NCI-H774 (cell line): ENCODE results near the gene BNC2.

Experiments
- DNase-seq: peaks from one replicate; lab custom pipeline; 2025; lab: John Stamatoyannopoulos, UW

Gene BNC2

DNA sequence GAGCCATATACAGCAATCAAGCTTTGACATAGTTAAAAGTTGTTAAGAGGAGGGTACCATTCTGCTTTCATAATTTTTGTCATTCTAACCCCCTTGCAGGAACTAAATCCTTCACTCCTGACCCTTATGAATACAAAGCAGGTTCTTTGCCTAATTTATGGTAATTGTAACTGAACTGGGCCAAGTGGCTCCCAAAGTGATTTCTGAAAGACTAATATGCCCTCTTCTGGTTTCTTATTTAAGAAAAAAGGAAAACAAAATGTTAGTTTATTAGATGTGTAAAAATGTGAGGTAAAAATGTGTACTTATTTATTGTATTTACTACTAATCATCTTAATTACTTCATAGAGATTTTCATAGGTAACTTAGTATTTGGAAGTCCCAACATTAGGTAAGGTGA, 268.5 kb downstream of the BNC2 start:
- no peak for DNase-seq

DNA sequence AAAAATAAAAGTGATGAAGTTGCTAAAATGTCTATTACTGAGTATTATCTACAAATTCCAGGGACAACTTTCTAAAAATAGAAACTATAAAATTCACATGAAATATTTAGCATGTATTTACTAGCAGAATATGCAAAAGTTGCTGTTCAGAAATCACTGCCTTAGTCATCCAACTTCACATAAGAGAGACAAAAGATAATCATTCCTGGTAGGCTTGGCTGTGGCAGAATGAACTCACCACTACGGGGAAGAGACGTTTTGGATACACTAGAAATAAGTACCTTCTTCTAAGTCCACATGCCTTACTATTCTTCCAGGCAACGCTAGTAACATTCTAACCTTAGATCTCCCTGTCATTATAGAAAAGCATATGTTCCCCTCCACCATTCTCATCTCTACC, 272.2 kb downstream of the BNC2 start:
- DNase-seq = no peak

DNA sequence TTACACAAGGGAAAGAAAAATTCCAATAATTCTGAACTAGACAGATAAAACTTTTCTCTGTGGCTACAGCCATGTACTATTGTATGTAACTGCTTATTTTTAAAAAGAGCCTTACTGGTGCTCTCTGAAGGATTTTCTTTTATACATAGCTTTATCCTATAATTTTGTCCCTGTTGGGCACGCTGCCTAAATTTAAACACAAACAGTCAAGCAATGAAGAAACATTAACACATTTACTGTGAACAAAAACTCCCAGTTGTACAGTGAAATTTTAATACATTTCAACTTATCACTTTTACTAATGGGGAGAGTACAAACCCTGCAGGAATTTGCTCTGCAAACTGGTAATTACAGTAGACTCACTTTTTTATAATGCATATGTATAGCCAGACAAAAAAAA, 273.3 kb downstream of the BNC2 start:
- no peak for DNase-seq

DNA sequence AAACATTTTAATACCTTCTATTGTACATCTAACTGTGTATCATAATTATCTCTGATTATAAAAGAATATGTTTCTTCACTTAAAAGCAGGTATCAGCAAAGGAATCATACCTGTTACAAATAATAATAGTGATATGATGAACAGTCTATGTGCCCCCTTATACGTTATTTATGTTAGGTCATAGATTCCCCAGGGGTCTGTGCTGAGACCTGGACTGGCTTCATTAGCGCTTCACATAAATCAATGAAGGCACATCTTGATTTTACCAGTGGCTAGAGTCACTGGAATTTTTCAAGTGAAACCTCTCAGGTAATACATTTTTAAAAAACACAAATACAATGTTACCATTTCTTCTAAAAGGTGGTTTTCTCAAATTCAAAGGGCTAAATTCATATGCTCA, 275.2 kb downstream of the BNC2 start:
- no peak for DNase-seq

DNA sequence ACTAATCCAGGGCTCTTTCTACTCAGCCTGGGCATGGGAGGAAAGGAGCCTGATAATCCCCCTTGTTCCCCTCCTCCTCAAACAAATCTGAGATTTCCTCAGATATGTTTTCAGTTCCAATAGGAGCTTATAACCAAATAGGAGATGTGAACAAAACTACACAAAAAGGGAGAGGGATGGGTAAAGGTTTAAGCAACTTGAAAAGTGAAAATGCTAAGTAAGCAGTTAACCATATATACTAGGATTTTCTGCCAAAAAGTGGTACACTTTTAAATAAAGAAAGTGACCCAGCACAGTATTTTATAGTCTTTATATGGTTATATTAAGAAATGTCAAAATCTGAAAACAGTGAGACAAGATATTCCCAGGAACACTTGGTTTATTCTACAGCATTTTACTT, 275.7 kb downstream of the BNC2 start:
- DNase-seq = no peak

DNA sequence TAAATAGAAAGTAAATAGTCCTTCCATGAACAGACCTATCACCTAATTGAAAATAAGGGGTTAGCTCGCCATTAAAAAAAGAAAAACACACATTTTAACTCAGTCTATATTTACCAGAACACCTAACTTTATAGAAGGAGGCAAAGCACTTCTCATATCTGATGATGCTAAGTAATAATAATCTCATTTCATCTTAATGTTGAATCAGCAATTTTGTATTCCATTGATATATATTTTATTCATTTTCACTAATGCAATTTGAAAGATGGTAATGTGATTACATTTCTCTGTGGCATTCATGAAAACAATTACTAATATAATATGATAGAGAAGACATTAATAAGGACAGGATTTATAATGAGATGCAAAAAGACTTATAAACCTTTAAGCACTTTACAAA, 276.7 kb downstream of the BNC2 start:
- DNase-seq = no peak

DNA sequence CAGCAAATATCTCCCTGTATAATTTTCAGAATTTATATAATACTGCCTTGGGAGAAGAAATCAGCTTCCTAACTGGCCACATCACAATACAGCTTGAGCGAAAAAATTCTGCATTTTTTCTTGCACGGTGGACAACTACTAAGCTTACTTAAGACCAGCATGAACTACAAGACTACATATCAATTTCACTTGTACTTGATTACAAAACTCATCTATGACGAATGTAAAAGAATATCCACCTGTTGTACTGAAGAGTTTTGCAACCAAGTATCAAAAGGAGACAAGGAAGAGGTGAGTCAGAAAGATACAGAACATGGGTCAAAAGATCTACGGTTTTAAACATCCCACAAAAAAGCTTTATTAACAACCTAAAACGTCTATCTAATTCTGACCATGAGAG, 279.4 kb downstream of the BNC2 start:
- DNase-seq = no peak

DNA sequence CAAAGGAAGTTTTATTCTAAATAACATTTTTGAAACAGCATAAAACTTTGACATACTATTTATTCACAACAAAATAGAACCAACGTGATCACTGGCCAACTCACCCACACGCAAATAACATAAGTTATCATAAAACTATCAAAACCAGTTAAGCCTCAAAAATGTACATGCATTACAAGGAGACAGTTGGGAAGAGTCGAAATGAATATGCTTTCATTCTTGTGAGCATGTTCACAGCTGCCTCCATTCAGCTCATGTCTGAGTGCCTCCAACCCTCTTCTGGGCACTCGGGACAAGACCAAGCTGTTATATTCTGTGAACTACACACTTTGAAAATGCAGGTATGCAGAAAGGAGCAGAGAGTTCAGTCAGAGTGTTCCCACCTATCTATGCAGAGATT, 284.9 kb downstream of the BNC2 start:
- no peak for DNase-seq

DNA sequence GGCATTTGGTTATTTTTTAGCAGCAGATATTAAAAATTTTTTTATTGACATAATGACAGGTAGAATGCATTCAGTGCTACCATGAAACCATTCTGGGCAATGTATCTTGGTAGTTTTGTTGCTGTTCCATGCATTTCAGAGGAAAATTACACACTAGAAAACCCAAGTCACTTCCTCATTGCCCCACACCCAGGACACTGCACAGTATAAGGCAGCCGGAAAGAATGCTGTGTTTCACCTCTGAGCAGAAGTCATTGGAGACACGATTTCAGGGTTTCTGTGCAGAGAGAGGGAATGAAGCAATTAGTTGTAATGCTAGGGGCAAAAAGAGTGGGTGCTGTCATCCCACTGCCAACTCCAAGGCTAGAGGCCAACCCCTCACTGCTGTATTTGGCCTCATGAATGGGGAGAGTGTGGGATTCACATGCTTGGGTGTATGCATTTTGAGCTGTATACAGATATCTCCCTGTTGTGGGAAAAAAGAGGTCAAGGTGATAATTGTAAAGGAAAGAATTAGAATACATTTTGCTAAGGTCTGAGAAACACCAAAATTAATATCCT, 290.5 kb downstream of the BNC2 start:
- DNase-seq = no peak

DNA sequence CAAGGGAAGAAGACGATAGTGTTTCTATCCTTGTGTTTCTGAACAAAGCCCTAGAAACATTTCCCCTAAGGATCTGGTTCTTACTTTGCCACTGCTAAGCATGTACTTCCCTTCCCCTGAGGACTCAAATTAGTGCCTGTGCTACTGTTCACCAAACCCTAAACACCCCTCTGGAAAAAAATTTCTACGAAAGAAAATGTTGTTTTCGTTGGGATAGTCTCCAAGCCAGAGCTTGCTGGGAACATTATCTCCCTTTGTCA, 294.6 kb downstream of the BNC2 start:
- DNase-seq = no peak

DNA sequence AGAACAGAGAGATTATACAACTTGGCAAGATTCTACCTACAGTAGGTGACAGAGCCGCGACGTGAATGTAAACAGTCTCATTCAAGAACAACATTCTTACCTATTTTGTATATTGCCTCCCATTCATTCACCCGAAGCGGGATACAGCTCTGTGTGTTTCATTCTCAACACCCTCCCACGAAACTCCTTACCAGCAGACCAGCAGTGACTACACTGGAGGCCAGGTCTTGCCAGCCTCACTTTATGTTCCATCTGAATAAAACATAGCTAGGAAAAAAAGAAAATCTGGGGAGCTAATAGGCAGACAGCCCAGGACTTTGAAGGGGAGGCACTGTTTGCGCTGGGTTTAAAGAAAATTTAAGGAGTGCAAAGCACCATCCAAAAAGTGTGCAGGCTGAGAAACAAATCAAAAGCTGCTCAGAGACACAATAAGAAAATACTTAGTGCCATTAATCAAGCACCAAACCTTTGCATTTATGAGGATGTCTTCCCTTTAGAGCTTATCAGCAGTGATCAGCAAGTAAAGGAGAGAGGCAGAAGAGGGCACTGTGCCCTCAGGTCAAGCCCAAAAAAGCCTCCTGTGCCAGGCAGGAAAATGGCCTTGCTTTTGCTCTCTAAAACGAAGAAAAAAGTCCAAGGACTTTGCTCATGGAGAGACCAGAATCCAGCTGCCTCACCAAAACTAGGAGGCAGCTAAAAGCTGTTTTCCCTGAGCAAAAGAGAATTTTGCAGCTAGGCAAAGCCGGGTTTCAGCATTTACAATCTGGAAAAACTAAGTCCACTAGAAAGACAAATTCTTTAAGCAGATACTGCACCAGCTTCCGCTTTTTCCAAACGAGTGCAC, 295.1 kb downstream of the BNC2 start:
- no peak for DNase-seq

DNA sequence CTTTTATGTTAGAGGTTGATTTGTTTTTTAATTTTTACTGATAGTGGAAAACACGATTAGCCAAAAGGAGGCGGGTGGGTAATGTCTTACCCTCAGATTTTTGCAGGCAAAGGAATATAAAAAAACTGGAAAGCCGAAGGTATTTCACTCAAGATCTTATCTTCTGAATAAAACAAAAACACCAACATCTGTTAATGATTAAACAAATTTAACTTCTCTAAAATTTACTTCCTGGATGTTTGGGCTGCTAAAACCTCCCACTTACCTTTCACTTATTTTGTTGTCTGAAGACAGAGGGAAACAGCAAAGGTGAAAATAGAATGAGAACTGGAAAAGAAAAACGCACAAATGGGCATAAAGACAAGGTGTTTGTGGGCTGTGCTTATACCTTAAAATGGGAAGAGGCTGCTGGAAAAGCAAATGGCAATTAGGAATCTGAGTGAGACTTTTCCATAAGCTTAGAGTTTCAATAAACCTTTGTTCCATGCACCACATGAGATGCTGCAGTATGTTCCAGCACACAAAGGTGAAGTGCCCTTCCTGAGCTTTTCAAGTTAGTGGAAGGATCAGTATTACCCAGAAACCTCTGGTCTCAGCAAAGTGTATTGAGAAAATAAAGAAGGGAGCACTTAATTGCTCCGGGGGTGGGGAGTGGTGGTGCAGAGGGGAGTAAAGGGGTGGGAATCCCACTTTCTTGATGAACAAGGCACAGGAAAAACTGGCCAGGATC, 298.3 kb downstream of the BNC2 start:
- DNase-seq = no peak

DNA sequence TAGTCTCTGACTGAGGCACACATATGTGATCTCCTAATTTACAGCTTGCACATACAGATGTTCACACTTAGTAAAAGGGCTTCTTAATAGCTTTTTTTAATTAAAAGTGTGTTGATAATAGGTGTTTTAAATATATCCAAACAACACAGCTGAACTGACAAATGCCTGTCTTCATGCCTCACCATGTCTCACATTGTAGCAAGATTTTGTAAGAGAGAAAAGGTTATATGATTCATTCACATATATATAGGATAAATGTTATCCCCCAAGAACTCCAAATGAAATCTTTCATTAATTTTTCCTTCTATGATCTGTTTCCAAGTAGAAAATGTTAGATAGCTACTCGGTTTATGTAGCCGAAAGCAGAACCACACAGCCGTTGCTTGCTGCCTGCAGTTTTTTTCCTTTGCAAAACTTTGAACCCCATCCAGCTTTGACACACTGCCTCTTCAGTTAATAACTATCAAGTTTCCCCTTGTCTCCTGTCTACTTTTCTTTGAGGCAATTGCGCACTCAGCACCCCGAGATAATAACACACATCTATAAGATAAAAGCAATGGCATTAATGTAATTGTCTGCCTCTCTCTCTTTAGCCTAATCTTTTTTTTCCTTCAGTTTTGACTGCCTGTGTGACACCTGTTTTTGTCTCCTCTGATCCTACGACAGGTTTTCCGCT, 299.2 kb downstream of the BNC2 start:
- no peak for DNase-seq

DNA sequence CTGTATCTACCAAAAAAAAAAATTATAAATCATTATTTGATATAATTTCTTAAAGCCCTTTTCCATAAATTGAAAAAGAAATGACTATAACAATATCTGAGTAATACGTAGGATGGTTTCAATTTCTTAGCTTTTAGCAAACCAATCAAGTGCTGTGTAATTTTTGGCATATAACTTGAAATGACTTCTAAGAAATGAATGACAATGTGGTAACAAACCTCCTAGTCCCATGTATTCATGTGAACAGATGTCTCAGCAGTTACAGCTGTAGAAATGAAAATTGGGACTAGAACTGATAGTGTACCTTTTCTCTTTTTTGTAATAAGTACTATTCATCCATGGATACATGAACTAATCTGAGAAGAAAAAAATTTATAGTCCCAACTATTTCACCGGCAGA, 307.0 kb downstream of the BNC2 start:
- no peak for DNase-seq

DNA sequence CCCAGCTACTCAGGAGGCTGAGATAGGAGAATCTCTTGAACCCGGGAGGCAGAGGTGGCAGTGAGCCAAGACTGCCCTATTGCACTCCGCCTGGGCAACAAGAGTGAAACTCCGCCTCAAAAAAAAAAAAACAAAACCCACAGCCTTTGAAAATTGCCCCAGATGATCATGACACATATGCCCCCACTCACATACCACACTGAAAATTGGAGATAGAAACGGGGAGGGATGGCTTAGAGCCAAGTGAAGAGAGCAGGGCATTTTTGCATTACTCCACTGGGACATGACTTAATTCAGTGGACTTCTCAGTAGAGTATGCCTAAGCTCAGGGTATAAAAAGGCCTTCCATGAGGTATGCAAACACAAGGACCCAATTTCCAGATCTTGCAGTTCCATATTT, 309.3 kb downstream of the BNC2 start:
- DNase-seq = no peak

DNA sequence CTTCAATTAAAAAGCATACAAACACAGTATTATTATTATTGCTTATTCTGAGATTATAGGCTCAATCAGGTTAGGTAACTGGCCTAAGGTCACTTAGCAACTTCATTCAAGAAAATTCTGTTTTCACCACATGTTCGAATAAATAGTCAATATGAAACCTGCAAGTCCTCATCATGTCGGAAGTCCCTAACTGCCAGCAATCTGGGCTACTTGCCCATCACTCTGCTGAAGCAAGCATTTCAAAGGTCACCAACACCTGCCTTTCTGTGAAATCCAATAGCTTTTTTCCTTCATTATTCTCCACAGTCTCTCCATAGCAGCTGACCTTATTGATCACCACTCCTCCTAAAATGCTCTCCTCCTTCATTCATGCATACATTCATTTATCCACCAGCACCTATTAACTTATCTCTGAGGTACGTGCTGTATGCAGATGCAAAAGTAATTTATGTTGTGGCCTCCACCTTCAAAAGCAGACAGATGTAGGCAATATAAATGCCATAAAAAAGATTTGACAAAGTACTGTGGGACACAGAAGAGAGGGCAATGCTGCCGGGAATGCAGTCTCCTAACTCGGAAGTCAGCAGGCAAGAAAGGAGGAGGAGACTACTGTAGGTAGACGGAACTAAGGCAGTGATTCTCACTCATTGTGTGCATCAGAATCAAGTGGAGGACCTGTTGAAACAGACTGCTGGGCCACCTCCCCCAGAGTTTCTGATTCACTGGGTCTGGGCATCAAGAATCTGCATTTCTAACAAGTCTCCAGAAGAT, 310.9 kb downstream of the BNC2 start:
- DNase-seq = no peak

DNA sequence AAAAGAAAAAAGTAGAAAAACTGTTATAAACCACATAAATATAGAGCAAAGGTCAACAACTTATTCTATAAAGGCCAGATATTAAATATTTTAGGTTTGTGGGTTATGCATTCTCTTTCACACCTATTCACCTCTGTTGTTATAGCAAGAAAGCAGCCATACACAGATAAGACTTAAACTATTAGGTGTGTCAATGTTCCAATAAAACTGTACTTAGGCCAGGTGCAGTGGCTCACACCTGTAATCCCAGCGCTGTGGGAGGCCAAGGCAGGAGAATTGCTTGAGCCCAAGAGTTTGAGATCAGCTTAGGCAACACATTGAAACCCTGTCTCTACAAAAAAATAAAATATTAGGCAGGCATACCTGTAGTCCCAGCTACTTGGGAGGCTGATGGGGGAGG, 314.7 kb downstream of the BNC2 start:
- DNase-seq = no peak

DNA sequence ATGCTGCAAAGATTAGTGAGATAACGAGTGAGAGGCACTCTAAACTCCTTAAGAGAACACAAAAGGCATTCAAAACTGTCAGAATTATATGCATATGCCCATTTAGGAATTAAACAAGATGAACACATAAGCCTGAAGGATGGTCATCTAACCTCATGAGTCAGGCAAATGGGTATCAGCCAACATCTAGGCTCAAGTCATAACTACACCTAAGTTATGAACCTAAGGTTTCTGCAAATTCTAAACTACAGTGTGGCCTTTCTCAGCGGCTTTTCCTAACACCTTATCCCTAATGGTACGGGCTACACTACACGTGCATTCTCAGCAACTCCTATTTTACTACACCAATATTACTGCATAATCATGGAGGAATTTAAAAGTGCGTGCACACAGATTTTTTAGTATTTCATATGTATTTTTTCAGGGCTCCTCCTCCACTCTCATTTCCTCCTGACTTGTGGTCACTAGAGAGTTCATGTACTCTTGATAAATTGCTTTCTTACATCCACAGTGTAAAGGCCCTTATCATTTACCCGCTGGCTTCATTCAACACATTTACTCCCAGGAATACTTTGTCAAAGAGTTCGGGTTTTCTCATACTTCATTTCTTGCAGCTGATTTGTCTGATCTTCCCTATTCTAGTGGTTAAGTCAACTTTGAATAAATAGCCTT, 316.5 kb downstream of the BNC2 start:
- DNase-seq = no peak

DNA sequence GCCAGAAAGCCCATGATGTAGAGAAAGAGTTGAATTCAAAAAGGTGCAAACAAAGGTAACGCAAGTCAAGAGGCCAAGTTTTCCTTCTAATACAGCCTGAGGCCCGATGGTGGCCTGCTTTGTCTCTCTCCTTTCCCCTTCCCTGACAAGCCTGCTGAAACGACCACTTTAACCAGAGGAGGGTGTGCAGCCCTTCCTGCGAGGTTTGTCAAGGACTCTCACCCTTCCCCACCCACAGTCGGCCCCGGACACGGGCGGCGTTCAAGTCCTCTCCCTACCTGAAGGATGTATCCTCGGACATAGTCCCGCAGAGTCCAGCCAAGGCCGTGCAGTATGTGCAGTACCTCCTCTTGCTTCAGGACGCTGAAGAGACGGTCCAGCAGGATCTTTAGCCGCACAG, 318.2 kb downstream of the BNC2 start:
- no peak for DNase-seq

DNA sequence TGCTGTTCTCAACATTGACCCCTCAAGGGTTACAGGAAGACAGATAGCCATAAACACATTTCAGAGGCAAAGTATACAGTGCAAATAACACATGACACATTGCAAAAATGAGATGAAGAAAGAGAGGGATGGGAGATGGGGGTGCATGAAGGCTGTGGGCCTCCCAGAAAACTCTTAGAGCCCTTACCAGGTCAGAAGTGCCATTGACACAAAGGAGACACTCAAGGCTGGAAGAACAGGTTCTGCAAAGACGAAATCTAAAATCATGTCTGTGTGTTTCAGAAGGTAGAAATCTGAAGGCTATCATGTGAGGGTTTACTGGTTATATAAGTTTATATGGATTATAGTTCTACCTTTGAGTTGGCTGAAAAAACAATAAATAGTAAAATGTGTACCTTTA, 318.8 kb downstream of the BNC2 start:
- DNase-seq = no peak

DNA sequence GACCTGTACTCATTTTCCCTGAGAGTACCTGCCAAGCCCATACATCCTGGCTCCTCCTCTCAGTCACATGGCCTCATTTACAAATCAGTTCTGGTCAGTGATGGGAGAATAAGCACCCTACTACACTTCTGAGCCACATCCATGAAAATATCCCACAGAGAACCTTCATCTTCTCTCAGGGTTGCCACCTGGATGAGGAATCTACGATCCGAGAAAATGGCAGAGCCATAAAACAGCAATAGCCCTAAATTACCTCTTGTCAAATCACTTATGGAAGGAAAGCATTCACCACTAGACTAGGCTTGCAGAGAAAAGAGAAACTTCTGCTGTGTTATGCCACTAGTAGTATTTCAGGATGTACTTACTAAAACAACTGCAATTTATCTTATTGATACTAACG, 324.8 kb downstream of the BNC2 start:
- DNase-seq = no peak

DNA sequence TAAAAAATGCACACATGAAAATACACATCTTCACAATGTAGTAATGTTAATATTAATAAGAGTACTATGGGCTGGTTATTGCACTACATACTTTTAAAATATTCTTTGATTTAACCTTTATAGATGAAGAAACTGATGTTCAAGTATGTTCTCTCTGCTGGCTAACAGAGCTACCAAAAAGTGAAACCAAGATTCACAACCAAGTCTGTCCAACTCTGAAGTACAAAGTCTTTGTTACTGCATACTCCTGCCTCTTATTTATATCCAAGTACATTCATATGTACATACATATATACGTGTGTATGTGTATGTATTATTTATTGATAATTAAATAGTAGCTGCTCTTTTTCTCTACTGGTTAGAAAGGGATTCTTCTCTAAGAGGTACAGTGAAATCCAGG, 325.6 kb downstream of the BNC2 start:
- no peak for DNase-seq
